SW480 (cell line): ENCODE data around the gene REX1BD.
"Not testable (repeated sequence)": the region's sequence is repeated elsewhere in the genome, so short reads cannot be mapped to it uniquely, and the experiment has no call there.

Experiments used
- DNase-seq: peaks from one replicate; pipeline ENCODE4 v3.0.0-alpha.2; 2016; ENCODE audit warnings: low spot score

Gene REX1BD

DNA sequence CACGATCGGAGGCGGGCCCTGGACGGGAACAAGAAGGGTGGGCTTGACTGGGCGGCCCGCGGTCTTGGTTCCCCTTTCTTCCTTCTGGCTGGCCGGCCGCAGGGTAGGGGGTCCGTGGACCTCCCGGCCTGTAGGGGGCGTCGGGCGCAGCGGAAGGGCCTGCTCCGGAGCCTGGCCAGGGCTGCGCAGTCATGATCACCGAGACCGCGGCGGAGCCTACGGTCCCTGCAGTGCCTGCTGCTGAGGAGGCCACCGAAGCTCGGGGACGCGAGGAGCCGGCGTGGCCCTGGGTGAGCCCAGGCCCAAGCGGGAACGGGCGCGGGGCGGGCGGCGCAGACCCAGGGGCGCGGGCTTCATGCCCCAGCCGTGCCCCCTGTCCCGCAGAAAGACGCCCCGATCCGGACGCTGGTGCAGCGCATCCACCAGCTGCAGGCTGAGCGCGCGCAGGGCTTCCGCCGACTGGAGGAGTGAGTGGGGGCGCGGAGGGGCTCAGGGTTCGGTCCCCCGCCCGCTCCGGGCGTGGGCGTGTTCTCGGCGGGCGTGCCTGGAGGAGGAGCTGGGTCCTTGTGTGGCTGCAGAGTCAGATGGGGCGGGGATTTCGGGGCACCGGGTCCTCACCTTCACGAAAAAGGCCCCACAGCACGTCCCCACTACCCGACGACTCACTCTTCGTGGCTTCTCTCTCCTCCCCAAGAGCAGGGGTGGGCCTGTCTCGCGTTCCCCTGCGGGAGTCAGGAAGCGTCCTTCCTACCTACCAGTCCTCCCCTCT lies at the start of gene REX1BD:
Gene REX1BD (plus strand): TSS at position 188 of the 769 bp plus-strand sequence. CDS start 4 bp downstream, at position 192.
- peak; percentile 85 for DNase-seq

DNA sequence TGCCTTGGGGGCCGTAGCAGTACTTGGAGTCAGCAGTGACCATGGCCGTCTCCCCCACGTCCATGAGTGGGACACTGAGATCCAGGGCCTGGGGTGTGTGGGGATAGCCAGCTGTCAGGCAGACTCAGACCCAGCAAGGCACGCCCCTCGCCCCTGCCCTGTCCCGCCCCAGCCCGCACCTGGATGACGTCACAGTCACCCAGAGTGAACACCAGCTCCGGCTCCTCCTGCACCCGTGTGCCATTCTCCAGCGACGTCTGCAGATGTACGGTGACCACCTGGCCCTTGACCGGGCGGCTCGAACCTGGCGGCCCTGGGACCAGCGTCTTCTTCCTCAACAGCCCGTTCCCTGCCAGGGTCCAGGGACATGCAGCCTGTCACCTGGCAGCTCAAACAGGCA lies 49.2 kb upstream of the REX1BD start:
- no peak for DNase-seq

DNA sequence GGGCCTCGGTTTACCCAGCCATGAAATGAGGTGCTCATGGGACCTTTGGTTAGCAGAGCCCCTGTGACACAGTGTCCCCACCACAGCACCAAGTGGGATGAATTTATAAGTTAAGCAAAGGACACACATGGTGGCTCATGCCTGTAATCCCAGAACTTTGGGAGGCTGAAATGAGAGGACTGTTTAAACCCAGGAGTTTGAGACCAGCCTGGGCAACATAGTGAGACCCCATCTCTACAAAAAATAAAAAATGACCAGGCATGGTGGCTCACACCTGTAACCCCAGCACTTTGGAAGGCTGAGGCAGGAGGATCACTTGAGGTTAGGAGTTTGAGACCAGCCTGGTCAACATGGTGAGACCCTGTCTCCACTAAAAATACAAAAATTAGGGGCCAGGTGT lies 48.4 kb upstream of the REX1BD start:
- DNase-seq: not testable (repeated sequence)

DNA sequence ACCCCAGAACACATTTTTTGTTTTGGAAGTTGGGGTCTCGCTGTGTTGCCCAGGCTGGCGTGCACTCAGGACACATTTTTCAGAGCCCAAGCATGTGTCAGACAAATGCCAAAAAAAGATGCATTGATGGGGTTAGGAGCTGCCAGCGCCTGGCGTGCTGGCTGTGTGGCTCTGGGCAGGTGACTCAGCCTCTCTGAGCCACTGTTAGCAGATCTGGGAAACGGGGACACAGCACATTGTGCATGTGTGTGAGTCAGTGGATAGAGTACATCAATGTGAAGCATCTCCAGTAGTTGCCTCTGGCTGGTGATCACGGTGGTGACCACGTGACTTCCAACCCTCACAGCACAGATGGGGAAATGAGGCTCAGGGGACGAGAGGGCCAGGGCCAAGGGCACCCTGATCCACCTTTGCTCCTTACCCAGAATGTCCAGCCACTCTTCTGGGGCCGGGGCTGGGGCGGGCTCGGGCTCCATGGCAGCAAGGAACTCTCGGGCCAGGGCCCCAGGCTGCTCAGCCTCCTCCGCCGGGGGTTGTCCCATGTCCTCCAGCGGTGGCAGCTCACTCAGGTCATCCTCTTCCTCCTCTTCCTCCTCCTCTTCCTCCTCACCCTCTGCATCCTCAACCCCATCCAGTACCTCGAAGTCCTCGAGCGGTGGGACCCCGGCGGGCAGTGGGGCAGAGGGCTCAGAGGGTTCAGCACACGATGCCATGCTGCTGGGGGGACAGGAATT lies 47.2 kb upstream of the REX1BD start:
- DNase-seq: no peak

DNA sequence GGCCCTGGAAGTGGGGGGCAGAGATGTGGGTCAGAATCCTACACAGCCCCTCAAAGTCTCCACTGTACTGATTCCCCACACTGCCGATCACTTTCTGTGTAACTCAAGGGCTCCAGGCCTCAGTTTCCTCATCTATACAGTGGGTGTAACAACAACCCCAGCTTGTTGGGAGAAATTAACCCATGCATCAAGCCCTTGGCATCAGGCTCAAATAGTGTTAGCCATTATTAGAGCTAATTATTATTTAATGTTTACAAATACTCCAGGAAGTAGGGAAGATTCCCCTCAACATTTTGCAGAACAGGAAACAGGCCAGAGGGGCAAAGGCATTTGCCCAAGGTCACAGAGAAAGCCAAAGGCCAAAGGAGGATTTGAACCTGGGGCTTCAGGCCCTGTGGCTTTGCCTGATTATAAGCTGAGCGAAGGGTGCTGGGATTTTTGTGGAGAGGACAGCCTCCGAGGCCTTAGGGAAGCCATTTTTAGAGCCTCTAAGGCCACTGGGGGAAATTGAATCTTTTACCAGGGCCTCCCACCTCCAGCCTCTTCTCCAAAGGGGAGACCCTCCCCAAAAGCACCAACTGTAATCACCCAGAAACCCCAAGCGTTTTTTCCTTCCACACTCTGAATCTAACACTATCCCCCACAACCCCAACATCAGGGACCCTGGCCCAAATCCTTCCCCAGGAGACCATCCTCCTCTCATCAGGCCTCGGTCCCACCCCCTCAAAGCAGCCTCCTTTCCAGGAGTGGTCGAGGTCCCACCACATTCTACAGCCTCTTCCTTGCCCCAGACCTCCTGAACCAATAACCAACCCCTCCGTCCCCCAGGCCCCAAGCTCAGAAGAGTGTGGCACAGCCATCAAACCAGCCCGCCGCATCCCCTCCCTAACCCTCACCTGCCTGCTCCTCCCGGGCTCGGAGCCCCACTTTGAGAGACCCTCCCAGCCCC lies 46.3 kb upstream of the REX1BD start:
- no peak for DNase-seq

DNA sequence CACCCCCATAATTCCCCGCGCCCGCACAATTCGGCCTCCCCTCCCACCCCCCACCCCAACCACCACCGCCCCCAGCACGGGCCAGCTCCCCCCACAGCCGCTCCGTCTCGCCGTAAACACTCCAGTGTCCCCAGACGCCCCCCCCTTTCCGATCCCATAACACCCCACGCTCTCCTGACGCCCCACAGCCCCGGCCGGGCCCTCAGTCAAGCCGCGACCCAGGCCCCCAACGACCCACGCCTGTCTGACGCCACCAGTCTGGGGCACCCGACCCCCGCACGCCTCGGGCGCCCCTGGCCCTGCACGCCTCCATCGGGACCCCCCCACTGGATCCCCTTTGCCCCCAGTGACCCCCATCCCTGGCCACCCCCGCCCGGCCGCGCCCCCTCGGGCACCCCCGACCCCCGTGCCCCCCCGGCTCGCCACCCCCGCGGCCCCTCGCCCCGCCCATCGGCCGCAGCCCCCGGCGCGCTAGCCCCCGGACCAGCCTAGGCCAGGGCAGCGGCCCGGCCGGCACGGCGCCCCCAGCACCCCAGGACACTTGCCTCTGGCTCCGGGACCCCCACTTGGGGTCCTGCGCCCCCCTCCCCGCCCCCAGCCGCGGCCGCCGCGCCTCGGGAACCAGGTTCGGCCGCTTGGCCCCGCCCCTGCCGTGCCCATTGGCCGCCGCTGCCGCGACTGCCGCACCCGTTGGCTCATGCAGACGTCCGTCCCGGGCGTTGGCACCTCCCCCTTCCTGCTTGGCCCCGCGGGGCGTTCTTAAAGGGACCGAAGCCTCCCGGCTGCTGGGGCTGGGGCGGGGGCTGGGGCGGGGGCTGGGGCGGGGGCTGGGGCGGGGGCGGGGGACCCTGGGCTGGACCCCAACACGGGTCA lies 45.4 kb upstream of the REX1BD start, which contains the start of gene FKBP8:
Gene FKBP8 (minus strand): TSS at position 633 of the 873 bp plus-strand sequence. CDS start 1,603 bp downstream, outside the sequence.
- DNase-seq: peak; percentile 84

DNA sequence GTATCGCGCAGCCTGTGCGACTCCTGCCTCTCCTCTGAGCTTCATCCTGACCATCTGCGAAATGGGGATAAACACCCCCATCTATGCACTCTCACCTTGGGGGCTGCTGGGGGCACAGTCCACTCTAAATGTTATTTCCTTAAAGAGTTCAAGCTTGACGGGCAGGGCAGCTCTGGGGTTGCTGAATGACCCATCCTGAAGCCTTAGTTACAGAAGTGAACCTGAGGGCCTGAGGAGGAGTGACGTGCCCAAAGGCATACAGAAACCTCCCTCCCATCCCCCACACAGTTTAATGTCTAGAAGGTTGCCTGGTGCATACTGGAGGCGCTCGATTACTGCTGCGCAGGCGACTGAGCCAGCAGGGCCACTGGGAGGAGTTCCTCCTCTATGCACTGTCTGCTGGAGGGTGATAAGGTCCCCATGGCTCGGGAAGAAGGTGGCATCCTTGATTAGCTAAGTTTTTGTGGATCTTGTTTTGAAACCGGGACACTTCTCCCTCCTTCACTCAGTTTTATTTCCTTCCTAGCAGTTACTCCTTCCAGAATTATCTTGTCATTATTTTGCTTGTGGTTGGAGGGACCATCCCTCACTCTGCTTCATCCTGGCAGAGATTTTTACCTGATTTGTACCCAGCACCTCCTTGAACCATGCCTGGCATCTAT lies 44.7 kb upstream of the REX1BD start:
- DNase-seq: peak; percentile 62

DNA sequence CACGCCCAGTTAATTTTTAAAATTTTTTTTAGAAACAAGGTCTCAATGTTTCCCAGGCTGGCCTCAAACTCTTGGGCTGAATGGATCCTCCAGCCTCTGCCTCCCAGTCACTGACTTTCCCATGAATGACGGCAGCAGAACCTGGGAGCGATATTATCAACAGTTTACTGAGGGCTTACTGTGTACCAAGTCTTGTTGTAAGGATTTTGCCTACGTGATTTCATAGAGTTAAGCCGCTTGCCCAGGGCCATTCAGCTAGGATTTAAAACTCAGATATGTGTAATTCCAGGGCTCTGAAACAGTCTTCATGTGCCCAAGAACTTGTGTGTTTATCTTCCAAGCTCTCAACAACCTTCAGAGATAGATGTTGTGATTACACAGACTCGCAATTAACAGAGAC lies 37.0 kb upstream of the REX1BD start:
- DNase-seq: no peak

DNA sequence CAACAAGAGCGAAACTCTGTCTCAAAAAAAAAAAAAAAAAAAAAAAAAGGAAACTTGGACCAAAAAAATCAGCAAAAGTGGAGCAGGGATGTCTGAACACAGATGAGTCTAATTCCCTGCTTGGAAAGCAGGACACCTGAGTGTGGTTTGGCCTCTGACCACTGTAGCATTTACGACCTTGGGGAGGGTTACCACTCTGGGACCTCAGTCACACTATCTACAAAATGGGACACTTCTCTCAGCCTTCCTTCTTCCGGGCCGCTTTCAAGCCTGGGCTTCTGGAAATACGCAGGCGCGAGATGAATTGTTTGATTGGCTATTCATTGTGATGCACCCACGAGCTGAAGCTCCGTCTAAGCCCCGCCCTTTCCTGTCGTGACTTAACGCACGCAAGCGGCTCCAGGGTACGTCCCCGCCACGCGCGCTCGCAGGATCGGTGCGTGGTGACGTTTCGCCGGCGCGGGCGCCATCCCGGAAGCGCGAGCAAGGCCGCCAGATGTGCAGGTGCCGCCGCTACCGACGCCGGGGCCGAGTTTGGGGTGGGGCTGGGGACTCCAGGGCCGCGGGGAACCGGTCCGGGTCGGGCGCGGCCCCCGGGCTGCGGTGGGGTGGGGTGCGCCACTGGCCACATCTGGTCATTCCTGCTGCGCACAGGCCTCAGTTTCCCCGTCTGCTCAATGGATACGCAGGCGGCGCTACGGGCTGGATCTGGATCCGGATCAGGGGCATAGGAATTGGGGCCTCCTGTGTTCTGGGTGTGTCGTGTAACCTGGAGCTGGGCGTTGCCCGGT lies 31.0 kb upstream of the REX1BD start, which contains the start of gene KXD1:
Gene KXD1 (plus strand): TSS at position 460 of the 791 bp plus-strand sequence. CDS start 4,187 bp downstream, outside the sequence.
- peak; percentile 98 for DNase-seq

DNA sequence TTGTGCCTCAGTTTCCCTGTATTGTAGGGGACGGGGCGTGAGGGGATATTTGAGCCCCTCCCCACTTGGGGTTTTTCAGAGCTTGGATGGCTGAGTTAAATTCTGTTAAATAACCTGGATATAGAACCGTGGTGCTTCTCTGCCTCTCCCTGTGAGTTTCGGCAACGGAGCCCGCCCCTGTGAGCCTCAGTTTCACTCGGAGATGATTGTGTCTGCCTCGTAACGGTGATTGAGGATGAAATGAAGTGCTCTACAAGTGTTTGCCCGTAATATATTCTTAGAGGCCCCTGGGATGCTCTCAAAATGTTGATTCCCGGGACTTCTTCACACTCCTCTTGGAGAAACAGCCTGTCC lies 30.4 kb upstream of the REX1BD start:
- DNase-seq: no peak

DNA sequence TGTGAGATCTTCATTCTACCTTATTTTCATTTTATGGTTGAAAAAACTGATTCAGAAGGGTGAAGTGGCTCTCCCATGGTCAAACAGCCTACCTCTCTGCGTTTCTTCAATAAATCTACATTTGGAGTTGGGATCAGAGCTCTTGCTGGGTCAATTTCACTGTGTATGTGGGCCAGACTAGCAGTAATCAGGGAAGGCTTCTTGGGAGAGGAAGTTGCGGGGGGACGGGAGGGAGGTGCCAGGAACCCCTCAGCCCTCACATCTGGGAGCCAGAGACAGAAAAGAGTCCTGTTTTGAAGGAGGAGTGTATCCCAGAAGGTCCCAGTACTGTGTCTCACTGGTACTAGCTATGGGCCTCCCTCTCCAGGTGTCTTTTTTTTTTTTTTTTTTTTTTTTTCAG lies 30.0 kb upstream of the REX1BD start:
- no peak for DNase-seq

DNA sequence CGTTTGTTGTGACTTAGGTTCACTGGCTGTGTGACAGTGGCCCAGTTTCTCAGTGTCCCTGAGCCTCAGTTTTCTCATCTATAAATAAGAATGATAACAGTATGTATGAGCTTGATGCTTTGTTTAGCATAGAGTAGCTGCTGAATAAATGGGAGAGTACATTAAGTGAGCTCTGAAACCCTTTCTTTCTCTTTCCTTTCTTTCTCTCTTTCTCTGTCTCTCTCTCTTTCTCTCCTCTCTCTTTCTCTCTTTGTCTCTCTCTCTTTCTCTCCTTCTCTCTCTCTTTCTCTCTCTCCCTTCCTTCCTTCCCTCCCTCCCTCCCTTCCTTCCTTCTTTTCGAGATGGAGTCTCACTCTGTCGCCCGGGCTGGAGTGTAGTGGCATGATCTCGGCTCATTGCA lies 28.9 kb upstream of the REX1BD start:
- DNase-seq: no peak

DNA sequence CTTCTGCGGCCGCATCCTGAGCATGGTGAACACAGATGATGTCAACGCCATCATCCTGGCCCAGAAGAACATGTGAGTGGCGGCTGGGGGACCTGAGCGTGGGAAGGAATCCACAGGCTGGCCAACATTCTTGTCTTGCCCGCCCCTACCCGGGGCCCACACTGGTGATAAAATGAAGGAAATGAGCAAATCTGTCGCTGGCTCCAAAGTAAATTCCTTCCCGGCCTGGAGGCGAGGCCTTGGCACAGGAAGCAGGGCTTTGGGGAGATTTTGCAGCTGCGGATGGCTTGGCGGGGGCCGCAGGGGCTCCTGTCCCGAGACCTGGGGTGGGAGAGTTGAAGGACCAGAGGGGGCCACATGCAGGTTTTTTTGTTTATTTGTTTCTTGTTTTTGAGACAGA lies 26.5 kb upstream of the REX1BD start:
- no peak for DNase-seq

DNA sequence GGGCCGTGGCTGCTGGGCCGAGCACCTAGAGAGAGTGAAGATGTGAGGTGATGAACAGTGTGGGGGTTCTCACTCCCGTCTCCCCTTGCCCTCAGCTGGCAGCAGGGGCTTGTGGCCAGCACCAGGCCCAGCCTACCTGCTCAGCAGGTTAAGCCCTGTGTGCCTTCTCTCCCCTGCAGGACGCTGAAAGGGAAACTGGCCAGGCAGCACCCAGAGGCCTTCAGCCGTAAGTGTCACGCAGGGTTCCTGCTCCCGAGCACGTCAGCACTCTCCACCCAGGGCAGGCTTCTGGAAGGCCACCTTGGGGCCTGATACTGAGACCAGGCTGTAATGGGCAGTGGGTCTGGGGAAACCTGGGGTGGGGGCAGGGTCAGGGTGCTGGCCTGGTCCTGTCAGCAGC lies 21.6 kb upstream of the REX1BD start:
- DNase-seq: no peak

DNA sequence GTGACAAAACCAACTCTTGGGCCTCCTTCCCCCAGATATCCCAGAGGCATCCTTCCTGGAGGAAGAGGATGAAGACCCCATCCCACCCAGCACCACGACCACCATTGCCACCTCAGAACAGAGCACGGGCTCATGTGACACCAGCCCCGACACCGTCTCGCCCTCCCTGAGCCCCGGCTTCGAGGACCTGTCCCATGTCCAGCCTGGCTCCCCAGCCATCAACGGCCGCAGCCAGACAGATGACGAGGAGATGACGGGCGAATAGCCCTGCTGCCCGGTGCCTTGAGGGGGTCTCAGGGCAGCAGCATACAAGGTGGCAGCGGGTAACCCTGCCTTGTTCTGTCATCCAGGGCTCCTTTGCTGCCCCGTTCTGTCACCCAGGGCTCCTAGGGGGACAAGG lies 20.2 kb upstream of the REX1BD start:
- no peak for DNase-seq

DNA sequence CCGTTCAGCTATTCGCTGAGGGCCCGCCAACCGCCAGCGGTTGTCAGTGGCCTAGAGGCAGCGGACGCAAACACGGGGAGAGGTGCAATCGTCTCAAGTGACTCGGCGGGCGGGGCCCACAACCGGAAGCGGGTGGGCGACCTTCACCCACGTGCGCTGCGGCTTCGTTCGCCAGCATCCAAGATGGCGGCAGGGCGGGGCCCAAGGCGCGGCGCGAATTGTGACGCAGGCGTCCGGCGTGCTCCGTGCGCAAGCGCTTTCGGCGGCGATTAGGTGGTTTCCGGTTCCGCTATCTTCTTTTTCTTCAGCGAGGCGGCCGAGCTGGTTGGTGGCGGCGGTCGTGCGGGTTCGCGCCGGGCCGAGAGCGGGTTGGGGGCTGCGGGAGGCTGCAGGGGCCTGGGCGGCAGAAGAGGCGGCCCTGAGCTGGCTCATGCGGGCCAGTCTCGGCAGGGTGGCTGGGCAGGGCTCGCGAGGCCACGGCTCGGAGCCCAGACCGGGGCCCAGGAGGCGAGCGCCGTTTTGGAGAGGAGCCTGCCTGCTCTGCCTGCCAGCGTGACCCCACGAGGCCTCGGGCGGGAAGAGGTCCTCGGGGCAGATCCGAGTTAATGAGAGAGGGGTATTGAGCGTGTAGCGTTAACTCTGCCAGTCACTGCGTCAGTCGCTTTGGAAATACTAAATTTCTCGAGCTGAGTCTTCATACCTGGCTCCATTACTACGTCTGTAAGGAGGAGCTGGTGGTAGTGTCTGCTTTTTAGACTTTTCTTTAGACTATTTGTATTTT lies 16.8 kb upstream of the REX1BD start, which contains the start of gene UBA52:
Gene UBA52 (plus strand): TSS at position 294 of the 781 bp plus-strand sequence. CDS start 1,444 bp downstream, outside the sequence.
- peak; percentile 97 for DNase-seq

DNA sequence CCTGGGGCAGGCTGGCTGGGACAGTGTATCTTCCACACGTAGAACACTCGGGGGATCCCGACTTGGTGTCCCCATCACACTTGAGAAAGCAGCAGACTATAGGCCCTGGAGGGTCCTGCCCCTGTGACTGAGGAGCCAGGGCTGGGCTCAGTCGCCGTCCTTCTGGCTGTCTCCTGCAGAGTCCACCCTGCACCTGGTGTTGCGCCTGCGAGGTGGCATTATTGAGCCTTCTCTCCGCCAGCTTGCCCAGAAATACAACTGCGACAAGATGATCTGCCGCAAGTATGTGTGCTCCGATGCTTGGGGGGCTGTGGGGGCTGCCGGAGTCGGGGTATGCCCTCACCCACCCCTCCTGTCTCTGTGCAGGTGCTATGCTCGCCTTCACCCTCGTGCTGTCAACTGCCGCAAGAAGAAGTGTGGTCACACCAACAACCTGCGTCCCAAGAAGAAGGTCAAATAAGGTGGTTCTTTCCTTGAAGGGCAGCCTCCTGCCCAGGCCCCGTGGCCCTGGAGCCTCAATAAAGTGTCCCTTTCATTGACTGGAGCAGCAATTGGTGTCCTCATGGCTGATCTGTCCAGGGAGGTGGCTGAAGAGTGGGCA lies 13.8 kb upstream of the REX1BD start:
- no peak for DNase-seq

DNA sequence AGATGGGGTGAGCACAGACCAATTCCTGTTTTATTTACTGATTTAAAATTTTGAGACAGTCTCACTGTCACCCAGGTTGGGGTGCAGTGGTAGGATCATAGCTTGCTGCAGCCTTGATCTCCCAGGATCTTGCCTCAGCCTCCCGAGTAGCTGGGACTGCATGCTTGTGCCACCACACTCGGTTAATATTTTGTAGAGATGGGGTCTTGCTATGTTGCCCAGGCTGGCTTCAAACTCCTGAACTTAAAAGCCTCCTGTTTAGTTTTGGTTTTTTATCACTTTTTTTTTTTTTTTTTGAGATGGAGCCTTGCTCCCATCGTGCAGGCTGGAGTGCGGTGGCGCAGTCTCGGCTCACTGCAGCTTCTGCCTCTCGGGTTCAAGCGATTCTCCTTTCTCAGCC lies 12.2 kb upstream of the REX1BD start:
- no peak for DNase-seq
